Skin of body (tissue), 2 donors: ENCODE results near the gene PLAAT5. TPM values are rescaled to one million over a fixed set of nuclear protein-coding genes. Genes with fewer than 3 reads are reported as not detected.
"Not testable (repeated sequence)": the region's sequence is repeated elsewhere in the genome, so short reads cannot be mapped to it uniquely, and the experiment has no call there.

Experiments
- DNase-seq: peaks from one replicate; lab custom pipeline; 2025; lab: John Stamatoyannopoulos, UW
- total RNA-seq: library from RNA; depleted of rRNA; stranded (reverse); fragments of >200 nt; gene quantifications from one replicate; pipeline ENCODE4 v1.2.3, GENCODE V29; 2014

Gene PLAAT5, protein sequence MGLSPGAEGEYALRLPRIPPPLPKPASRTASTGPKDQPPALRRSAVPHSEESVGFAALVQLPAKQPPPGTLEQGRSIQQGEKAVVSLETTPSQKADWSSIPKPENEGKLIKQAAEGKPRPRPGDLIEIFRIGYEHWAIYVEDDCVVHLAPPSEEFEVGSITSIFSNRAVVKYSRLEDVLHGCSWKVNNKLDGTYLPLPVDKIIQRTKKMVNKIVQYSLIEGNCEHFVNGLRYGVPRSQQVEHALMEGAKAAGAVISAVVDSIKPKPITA
- total RNA-seq = 8.2 TPM

DNA sequence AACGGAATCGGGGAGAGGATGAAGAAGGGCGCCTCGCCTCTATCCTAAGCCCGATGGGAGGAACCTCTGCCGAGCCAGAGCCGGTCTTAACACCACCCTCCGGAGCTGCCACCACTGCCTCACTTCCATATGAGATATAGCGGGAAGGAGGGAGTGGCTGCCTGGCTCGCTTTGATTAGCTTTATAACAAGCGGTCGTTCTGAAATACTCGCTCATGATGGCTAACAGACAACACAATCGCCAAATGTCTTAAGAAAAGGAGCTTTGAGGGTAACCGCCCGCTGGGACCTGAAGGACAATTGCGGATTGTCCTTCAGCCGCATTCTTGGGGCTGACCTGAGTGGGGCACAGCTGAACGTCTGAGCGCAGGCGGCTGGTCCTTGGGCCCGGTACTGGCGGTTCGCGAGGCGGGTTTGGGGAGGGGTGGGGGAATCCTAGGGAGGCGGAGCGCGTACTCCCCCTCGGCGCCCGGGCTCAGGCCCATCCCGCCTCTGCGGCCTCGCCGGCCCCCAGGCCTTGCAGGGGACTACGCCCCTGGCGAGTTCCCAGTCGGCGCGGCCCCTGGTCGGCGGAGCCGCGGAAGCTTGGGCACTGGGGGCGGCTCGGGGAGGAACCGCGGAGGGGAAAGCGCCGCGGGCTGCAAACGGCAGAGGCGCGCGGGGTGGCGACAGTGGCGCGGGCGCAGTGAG is at the start of gene PLAAT5:
Gene PLAAT5 (minus strand): TSS at position 617 of the 689 bp plus-strand sequence. CDS start 133 bp downstream, at position 484.
- DNase-seq = peak; percentile 16

DNA sequence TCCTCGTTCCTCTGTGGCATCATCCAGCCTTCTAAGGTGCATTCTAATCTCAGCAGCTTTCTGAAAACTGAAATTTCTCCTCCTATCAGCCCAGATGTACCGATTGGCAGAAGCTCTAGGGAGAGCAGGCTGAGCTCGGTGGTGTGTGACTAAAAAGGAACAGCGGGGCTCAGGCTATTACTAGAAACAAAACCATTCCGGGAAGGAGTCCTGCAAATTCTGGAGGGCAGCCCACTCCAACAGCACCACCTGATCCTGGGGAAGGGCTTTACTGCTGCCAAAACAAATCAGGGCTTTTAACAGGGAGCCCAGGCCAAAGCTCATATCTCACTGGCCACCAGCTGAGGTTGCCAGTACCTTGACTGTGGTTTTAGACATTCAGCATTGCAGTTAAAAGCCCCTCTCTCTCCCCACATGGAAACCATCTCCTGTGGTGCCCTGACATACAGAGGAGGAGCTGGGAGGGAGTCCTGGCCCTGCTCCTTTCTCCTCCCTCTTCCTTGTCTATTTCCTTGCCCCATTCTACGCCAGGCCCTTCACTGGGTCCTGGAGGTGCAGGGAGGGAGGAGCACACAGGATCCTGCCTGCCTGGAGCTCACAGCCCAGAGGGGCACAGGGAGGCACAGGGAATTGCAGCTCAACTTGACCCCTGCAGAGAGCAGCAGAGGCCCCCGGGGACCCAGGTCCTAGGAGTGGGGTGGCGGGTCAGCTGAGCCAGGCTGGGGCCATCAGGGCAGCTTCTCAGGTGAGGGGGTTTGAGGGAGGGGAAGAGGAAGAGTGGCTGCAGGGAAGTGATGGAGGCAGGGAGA is 46.5 kb upstream of the PLAAT5 start:
- no peak for DNase-seq

DNA sequence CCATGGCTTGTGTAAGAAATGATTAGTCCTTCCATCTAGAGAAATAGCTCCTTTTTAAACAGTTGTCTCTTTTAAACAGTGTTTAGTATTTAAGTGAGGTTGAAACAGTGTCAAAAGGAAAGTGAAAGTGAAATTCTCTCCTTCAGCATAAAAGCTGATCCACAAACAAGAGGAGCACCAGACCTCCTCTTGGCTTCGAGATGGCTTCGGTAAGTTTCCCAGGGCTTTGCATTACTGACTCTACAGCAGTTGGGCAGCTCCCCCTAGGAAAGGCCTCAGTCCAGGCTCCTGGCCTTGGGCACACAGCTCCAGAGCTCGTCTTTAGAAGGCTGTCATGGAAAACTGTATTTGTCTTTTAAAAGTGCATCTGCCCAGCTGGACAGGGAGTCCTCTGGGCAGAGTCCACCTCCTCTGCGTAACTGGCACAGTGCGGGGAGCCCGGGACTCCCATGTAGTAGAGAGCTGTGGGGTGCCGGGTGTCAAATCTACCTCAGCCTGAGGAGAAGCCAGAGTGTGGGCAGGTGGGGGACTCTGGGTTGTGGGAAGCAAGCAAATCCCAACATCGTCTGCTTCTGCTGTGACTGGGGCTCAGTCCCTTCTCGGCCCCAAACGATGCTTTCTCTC is 45.8 kb upstream of the PLAAT5 start, which contains the start of gene PLAAT4:
Gene PLAAT4 (plus strand): TSS at position 140 of the 624 bp plus-strand sequence. CDS start 61 bp downstream, at position 201.
- peak; percentile 42 for DNase-seq

DNA sequence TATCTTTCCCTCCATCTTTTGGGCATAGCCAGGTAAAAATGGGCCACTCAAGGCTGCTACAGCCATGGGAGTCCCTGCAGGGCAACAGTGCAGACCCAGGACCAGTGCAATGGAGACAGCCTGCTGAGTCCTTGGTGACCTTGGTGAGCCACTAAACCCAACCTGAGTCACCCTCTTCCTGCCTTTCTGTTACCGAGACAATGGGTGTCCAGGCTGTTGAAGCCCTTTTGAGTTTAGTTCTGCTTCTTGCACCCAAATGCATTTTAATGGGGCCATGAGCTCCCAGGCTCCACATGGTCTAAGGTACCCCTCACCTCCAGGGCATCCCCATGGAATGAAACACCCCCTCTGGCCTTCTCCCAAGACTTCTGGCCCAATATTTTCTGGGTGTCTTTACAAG is 44.8 kb upstream of the PLAAT5 start:
- DNase-seq = no peak

DNA sequence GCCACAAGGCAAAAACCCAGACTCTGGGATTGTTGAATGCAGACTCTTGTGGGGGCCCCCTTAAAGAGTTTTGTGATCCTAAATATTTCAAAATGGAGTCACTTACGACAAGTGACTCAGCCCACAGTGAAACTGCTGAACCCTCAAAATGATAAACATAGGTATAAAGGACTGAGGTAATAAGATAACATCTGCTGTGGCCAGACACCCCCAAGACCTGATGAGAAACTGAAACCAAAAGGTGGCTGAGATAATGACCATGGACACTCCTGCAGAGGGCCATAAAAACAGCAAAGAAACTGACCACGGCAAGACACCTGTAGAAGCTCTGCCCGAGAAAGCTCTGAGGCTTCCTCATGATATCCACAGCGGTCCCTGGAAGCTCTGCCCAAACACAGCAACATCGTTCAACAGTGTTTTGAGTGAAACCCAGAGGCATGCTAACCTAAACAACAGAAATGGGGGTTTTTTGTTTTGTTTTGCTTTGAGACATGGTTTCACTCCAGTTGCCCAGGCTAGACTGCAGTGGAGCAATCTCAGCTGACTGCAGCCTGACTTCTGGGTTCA is 44.0 kb upstream of the PLAAT5 start:
- DNase-seq = no peak

DNA sequence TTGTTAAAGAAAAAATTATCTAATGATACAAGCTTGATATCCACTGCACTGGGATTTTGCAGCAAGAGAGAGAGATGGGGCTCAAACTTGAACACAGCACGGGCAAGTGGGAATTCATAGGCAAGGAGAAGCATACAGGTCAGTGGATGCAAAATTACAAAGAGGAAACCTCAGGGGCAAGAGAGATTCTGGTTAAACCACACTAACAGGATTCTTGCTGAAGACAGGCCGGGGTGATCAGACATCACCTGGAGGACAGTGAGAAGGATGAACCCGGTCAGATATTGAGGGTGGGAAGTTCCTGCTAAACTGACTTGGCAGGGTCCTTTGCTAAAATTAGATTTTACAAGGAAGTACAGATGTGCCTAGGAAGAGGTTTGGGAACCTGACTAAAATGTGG is 43.1 kb upstream of the PLAAT5 start:
- DNase-seq = no peak

DNA sequence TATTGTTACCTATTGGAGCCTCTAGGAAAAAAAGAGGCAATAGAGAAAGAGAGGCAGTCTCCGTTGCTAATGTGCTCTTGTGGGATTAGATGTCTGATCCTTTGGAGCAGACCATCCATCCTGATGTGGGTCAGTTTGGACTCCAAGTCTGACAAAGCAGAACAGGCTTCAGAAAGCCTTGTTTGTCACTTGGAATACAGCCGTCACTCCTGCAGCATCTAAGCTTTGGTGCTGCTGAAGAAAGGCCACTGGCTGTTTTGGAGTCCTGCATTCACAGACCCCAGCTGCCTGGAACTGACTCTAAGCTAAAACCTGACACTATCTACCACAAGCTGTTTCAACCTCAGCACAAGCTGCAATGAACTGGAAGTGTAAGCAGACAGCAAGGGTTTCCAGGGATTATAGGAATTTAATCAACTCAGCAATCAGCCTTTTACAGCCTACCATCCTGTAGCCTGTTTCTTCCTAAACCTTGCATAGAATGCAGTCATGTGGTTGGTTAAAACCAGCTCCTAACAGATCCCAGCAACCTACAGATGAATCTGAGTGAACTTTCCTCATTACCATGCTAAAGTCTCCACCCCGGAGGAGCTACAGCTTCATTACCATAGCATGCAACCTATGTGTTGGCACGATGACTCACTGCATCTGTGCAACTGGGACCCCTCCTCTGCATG is 42.0 kb upstream of the PLAAT5 start:
- no peak for DNase-seq

DNA sequence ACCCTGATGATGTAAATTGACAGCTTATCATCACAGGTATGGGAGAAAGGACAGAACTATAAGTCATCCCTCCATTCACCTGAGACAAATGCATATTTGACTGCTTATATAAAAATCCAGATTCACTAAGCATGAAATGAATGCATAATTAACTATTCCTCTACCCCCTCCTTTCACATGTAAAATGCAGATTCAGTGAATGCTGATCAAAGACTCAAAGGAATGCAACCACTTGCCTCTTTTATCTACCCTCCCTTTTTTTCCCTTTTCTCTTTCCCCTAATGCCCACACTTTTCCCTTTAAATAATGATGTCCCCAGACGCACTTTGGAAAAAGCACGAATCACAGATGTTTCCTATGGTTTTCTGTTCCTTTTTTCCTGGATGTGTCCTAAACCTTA is 41.1 kb upstream of the PLAAT5 start:
- DNase-seq = no peak

DNA sequence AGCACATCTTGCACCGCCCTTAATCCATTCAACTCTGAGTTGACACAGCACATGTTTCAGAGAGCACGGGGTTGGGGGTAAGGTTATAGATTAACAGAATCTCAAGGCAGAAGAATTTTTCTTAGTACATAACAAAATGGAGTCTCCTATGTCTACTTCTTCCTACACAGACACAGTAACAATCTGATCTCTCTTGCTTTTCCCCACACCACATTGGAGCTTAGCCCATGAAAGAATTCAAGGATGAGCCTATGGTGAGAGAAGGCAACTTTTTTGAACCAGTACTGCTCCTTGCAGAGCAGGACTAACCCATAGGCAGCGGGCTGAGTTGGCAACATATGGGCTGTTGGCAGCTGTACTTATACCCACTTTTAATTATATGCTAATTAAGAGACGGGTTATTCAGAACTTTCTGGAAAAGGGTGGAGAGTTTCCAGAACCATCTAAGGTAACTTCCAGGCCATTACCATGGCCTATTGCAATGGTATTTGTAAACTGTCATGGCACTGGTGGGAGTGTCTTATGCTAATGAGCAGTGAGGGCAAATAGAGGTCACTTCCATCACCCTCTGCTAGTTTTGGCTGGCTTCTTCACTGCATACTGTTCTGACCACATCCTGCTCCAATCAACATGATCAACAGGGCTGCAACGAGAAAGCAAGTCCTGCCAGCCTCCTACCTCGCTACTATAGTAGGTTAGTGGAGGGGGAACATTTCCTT is 40.3 kb upstream of the PLAAT5 start:
- not testable (repeated sequence) for DNase-seq

DNA sequence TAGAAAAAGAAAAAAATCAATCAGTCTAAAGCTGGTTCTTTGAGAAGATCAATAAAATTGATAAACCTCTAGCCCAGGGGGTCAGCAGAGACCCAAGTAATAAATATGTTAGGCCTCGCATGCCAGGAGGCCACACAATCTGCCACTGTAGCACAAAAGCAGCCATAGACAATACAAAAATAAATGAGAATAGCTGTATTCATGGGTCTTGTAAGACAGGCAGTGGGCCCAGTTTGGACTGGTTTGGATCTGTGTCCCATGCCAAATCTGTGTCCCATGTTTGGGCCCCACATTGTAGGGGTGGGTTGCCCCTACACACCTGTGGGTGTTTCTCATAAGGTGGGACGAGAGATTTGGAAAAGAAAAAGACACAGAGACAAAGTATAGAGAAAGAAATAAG is 39.1 kb upstream of the PLAAT5 start:
- no peak for DNase-seq

DNA sequence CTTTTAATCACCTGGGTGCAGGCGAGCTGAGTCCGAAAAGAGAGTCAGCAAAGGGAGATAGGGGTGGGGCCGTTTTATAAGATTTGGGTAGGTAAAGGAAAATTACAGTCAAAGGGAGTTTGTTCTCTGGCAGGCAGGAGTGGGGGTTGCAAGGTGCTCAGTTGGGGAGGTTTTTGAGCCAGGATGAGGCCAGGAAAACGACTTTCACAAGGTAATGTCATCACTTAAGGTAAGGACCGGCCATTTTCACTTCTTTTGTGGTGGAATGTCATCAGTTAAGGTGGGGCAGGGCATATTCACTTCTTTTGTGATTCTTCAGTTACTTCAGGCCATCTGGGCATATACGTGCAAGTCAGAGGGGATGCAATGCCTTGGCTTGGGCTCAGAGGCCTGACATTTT is 38.4 kb upstream of the PLAAT5 start:
- not testable (repeated sequence) for DNase-seq

DNA sequence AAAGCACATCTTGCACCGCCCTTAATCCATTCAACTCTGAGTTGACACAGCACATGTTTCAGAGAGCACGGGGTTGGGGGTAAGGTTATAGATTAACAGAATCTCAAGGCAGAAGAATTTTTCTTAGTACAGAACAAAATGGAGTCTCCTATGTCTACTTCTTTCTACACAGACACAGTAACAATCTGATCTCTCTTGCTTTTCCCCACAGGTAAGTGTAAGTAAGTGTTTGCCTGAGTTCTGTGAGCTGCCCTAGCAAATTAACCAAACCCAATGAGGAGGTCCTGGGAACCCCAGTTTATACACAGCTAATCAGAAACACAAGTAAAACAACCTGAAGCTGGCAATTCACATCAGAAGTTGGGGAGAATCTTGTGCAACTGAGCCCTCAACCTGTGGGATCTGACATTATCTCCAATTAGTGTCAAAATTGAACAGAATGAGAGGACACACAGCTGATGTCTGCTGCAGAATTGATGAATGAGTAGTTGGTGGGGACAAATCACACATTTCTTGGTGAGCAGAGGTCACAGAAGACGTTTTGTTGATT is 37.8 kb upstream of the PLAAT5 start:
- DNase-seq = not testable (repeated sequence)

DNA sequence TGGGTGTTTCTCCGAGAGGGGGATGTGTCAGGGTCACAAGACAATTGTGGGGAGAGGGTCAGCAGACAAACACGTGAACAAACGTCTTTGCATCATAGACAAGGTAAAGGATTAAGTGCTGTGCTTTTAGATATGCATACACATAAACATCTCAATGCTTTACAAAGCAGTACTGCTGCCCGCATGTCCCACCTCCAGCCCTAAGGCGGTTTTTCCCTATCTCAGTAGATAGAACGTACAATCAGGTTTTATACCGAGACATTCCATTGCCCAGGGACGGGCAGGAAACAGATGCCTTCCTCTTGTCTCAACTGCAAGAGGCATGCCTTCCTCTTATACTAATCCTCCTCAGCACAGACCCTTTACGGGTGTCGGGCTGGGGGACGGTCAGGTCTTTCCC is 37.2 kb upstream of the PLAAT5 start:
- DNase-seq = not testable (repeated sequence)

DNA sequence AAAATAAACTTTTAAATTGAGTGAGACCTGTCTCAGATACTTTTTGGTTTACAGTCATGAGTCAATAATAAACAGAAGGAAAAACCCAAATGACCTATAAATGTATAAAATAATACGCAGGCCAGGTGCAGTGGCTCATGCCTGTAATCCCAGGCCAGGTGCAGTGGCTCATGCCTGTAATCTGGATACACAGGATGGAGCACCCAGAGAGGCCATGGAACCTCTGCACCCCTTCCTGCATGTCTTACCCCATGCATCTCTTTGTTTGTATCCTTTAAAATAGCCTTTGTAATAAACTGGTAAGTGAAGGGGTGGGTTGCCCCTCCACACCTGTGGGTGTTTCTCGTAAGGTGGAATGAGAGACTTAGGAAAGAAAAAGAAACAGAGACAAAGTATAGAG is 36.7 kb upstream of the PLAAT5 start:
- DNase-seq = no peak

DNA sequence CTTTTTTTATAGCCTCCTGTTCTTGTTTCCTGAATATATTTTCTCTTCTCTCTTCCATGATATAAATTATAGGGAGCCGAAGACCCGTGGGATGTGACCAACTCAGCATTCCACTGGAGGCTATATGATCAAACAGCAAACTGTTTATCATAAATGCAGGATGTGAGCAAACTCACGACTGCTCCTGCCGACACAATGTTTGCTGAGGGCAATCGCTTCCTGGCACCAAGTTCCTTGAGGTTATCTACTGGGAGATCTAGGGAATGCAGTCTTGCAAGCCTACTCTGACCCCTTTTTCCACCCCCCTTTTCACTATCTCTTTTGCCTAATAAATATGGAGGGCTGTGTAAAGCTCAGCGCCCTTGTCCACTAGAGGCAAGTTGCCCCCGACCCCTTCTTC is 32.2 kb upstream of the PLAAT5 start:
- DNase-seq = no peak

DNA sequence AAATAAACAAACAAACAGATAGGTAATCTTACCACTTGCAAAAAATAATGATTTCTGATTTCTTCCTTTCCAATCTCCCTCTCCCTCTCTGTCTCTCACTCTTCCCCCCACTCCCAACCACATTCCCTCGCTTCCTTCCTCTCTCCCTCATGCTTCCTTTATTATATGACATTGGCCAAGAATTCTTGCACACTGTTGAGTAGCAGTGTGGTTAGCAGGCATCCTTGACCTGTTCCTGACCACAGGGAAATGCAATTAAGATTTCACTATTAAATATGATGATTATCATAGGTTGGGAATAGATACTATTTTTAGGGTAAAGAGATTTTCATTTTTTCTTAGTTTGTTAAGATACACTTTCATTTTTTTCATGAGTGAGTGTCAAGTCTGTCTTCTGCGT is 30.9 kb upstream of the PLAAT5 start:
- no peak for DNase-seq

DNA sequence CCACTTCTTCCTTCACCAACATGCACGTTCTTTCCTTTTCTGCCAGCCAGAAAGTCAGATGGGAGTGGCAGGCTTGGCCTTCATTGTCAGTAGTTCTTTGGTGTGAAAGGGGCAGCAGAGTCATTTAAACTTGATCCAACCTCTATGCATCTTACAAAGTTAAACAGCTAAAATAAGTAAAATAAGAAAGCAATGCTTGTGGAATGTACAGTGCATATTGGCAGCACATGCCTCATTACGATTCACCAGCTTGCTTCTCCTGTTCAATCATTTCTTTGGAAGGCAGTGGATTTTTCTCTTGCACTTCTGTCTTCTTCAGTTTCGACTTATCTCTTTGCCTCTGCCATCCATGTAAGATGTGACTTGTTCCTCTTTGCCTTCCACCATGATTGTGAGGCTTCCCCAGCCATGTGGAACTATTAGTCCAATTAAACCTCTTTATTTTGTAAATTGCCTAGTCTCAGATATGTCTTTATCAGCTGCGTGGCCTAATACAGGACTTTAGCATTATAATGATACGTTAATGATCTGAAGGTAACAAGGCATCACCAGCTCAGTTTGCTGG is 29.7 kb upstream of the PLAAT5 start:
- no peak for DNase-seq

DNA sequence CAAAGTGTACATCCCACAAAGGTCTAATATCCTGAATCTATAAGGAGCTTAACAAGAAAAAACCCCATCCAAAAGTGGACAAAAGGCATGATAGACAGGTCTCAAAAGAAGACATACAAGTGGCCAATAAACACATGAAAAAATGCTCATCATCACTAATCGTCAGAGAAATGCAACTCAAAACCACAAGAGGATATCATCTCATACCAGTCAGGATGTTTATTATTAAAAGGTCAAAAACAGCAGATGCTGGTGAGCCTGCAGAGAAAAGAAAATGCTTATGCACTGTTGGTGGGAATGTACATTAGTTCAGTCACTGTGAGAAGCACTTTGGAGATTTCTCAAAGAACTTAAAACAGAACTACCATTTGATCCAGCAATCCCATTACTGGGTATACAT is 27.6 kb upstream of the PLAAT5 start:
- no peak for DNase-seq

DNA sequence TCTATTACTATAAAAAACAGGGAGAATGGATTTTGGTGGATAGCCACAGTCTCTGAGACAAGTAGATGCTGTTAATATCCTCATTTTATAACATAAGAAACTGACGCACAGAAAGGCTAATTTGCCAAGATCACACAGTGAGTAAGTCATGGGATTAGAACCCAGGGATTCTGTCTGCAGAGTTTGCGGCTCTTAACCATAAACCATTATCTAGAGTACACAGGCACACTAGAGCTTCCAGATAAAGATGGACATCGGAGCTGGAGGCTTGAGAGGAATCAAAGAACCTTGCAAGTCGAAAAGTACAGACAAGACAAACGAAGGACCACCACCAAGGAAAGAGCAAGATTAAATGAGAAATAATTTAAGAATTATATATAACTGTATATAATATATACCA is 26.2 kb upstream of the PLAAT5 start:
- DNase-seq = no peak

DNA sequence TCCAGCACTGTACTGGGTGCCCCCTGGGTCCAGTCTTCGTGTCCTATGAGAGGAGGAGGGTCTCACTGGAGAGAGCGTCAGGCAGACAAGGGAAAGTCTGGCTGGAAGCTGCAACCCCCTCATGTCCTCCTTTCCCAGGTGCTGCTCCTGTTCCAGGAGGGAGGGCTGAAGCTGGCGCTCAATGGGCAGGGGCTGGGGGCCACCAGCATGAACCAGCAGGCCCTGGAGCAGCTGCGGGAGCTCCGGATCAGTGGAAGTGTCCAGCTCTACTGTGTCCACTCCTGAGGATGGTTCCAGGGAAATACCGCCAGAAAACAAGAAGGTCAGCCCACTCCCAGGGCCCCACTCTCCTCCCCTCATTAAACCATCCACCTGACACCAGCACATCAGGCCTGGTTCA is 25.1 kb upstream of the PLAAT5 start:
- DNase-seq = no peak
